Omental fat pad (tissue), 4 donors: Measurements from ENCODE around the gene PRR35. TPM values are rescaled to one million over a fixed set of nuclear protein-coding genes. Genes with fewer than 3 reads are reported as not detected.

Experiments used
- ATAC-seq: fragments of 150-250 bp; one replicate; pipeline ENCODE4 v1.9.1; 2016; ENCODE audit warnings: mild to moderate bottlenecking, moderate library complexity; ENCODE audit not compliant: low FRiP score
- DNase-seq: peaks from one replicate; pipeline ENCODE4 v3.0.0-alpha.2; 2019; ENCODE audit warnings: low spot score
- CTCF ChIP-seq, 3 donors: fragments of 450-650 bp; IDR thresholded peaks; one replicate each; pipeline ENCODE4 v1.5.1; 2016 to 2017; ENCODE audit warnings: antibody characterized with exemption in 3 of 3, mild to moderate bottlenecking in 3 of 3, moderate library complexity in 2 of 3
- total RNA-seq, 4 donors: library from RNA; depleted of rRNA; stranded (reverse); fragments of >200 nt; gene quantifications; one replicate each; pipeline ENCODE4 v1.1.0, GENCODE V29; 2016

PRR35 gene
- total RNA-seq, 4 donors from 2014 or later: 0.19 TPM; not detected in 3

DNA sequence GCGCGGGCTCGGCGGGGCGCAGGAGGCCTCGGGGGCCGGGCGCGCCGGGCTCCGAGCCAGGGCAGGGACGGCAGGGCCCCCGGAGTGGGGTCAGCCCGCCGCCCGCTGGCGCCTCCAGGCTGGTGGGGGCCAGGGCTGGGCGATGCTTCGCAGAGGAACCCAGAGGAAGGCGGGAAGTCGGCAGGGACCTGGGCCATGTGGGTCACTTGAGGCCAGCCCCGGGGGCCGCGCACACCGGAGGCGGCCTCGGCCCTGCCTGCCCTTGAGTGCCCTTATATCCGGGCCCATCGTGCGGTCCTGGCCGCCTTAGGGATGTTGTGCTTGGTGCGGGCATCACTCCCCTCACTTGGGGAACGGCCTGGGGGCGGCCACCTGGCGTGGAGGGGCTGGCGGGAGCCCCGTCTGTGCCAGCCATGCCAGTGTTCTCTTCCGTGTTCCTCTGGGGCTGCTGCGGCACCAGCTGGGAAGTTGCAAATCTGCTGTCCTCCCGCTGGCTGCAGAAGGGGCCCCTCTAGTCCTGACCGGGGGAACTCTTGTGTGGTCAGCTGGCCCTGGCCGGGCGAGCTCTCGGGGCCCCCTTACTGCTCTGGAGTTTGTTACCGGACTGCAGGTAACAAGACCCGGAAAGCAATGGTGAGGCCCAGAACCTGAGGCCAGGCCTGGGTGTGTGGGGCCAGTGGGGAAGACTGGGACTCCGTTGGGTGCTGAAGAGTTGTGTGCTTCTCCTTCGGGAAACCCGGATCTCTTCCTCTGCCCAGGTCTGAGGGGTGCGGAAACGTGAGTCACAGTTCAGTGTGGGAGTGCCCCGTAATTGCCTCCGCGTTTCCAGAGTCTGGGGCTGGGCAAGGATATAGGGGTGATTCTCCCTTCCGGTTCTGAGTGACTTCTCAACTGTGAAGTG is 31.8 kb upstream of the PRR35 start:
- TF ChIP-seq CTCF (IDR thresholded peaks at IDR 0.05): no peak
- ATAC-seq (peak; percentile 52), DNase-seq (peak; percentile 50)

- TF ChIP-seq CTCF (IDR thresholded peaks at IDR 0.05): no peak
Observed at GRCh38 chr16:529012-529575, 31.1 kb upstream of the PRR35 start.

GRCh38 chr16:530111-530817 is 29.9 kb upstream of the PRR35 start:
- TF ChIP-seq CTCF (IDR thresholded peaks at IDR 0.05): no peak

More at GRCh38 chr16:529012-529575, 31.1 kb upstream of the PRR35 start:
- ATAC-seq: no peak
- DNase-seq: no peak

DNA sequence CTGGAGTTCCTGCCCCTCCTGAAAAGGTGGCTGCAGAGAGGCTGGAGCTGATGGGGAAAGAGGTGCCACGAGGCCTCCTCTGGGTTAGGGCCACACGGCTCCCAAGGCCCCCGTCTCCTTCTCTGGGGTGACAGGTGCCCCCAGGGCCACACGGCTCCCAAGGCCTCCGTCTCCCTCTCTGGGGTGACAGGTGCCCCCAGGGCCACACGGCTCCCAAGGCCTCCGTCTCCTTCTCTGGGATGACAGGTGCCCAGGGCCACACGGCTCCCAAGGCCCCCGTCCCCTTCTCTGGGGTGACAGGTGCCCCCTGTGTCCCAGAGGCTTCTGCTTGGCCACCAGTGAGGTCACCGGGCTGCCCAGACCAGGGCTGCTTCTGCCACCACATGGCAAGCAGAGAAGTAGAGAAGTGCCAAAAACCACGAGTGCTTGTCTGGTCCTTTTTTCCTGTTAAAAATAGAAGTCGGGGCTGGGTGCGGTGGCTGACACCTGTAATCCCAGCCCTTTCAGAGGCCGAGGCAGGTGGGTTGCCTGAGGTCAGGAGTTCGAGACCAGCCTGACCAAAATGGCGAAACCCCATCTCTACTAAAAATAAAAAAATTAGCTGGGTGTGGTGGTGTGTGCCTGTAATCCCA is 28.6 kb upstream of the PRR35 start:
- no peak for ATAC-seq
- no peak for TF ChIP-seq CTCF (IDR thresholded peaks at IDR 0.05)
- DNase-seq: no peak

More at GRCh38 chr16:530111-530817, 29.9 kb upstream of the PRR35 start:
- ATAC-seq: no peak
- no peak for DNase-seq

DNA sequence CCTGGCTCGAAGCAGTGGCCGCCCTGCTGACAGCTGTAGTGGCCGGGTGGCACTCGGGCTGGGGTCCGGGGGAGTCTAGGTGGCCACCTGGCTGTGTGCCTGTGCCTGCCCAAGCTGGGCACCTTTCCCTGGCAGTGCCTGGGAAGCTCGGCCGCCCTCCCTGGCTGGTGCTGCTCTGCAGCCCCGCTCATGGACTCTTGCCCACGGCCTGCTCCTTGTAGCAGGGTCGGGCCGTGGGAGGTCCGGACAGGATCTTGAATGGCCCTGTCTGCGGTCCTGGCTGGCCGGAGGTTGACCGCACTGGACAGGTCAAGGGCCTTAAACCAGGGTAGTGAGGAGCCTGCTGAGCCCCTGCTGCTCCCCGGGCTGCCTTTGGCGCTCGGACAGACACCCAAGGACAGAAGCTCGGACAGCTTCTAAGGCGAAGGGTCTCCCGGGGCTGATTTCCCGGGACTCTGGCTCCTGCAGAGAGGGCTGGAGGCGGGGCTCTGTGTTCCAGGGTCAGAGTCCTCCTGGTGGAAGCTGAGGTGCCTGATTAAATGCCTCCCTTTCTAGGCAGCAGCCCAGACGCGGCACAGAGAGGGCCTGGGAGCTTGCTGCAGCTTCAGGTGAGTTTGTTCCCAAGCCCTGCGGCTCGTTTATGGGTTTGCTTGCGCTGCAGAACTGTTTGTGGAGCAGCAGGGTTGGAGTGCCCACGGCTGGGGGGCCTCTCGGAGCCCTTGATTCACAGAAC is 26.6 kb upstream of the PRR35 start:
- DNase-seq (no peak), ATAC-seq (no peak)
- TF ChIP-seq CTCF (IDR thresholded peaks at IDR 0.05): no peak

GRCh38 chr16:534135-534534 is 26.1 kb upstream of the PRR35 start:
- DNase-seq (no peak), ATAC-seq (no peak)
- TF ChIP-seq CTCF (IDR thresholded peaks at IDR 0.05): no peak
